H1 (cell line): ENCODE data around the gene C5orf46. TPM values are rescaled to one million over a fixed set of nuclear protein-coding genes. Genes with fewer than 3 reads are reported as not detected.

Experiments used
- CTCF ChIA-PET: fragments of 300-600 bp; sonication (Branson Sonifier 250); formaldehyde crosslinking; loops from one replicate; lab custom pipeline; 2021; ENCODE audit not compliant: partially characterized antibody; lab: Charles Lee
- POLR2A ChIA-PET: fragments of 300-600 bp; sonication (Branson Sonifier 250); formaldehyde crosslinking; loops from one replicate; lab custom pipeline; 2021; ENCODE audit warnings: inconsistent platforms; ENCODE audit not compliant: partially characterized antibody; lab: Charles Lee
- DNase-seq, 2 experiments: peaks; one replicate each; pipeline versions ENCODE4 v3.0.0 to v3.0.0-alpha.2; 2010 to 2022; ENCODE audit warnings: low spot score in 2 of 2, low read depth in 1 of 2, mixed read lengths in 1 of 2
- FAIRE-seq: peaks from 2 replicates; lab custom pipeline; 2011; peaks lifted over from hg19 to GRCh38; lab: Jason Lieb, UNC
- H2AFZ ChIP-seq: 2 replicates; pipeline ENCODE4 v1.8.1; 2012; ENCODE audit warnings: low read length, inconsistent platforms
- H2AK5ac ChIP-seq: 2 replicates; pipeline ENCODE4 v1.6.1; 2013; ENCODE audit warnings: low read depth, low read length
- H2BK120ac ChIP-seq: replicated peaks from 2 replicates; pipeline ENCODE3; 2013; ENCODE audit warnings: low read depth, low read length, inconsistent platforms
- H2BK12ac ChIP-seq: 2 replicates; pipeline ENCODE4 v1.6.1; 2013; ENCODE audit warnings: low read depth, low read length
- H2BK15ac ChIP-seq: 2 replicates; pipeline ENCODE4 v1.6.1; 2013; ENCODE audit warnings: low read length
- H2BK20ac ChIP-seq: 2 replicates; pipeline ENCODE4 v1.6.1; 2013; ENCODE audit warnings: low read length
- H2BK5ac ChIP-seq: 2 replicates; pipeline ENCODE4 v1.6.1; 2013; ENCODE audit warnings: low read depth, low read length
- H3K14ac ChIP-seq: 2 replicates; pipeline ENCODE4 v1.6.1; 2013; ENCODE audit warnings: inconsistent platforms; ENCODE audit not compliant: insufficient read length
- H3K18ac ChIP-seq: 2 replicates; pipeline ENCODE4 v1.6.1; 2013; ENCODE audit warnings: low read length; ENCODE audit errors: extremely low read depth
- H3K23ac ChIP-seq: 2 replicates; pipeline ENCODE4 v1.6.1; 2013; ENCODE audit warnings: inconsistent platforms; ENCODE audit not compliant: insufficient read length
- H3K23me2 ChIP-seq: 2 replicates; pipeline ENCODE4 v1.6.1; 2013; ENCODE audit warnings: low read depth, low read length
- H3K27ac ChIP-seq: 2 replicates; pipeline ENCODE4 v1.6.1; 2011; ENCODE audit warnings: low read depth, low read length, inconsistent platforms
- H3K27me3 ChIP-seq, 4 experiments: replicated peaks in 1 of 4; 1 replicate in 1 of 4; 2 replicates in 3 of 4; pipeline versions ENCODE4 v1.6.1 to v1.8.1; 2011 to 2013; ENCODE audit warnings: low read length in 3 of 4, mild to moderate bottlenecking in 3 of 4, inconsistent platforms in 2 of 4, mixed read lengths in 2 of 4, moderate library complexity in 1 of 4; ENCODE audit not compliant: control insufficient read depth in 3 of 4, insufficient read depth in 3 of 4; ENCODE audit errors: extremely low read depth in 1 of 4
- H3K36me3 ChIP-seq, 4 experiments: 2 replicates each; pipeline versions ENCODE4 v1.6.1 to v1.8.1; 2011 to 2013; ENCODE audit warnings: mild to moderate bottlenecking in 4 of 4, low read length in 3 of 4, moderate library complexity in 2 of 4, control low read depth in 1 of 4, inconsistent platforms in 1 of 4; ENCODE audit not compliant: insufficient read depth in 4 of 4, control insufficient read depth in 2 of 4
- H3K4ac ChIP-seq: replicated peaks from 2 replicates; pipeline ENCODE3; 2013; ENCODE audit warnings: low read length, low read depth, mixed read lengths, inconsistent platforms; ENCODE audit not compliant: insufficient read length
- H3K4me1 ChIP-seq, 4 experiments: replicated peaks in 1 of 4; 1 replicate in 1 of 4; 2 replicates in 3 of 4; pipeline versions ENCODE4 v1.6.1 to v1.8.1; 2011 to 2013; ENCODE audit warnings: low read length in 3 of 4, inconsistent platforms in 2 of 4, mixed read lengths in 1 of 4; ENCODE audit not compliant: insufficient read depth in 4 of 4, control insufficient read depth in 3 of 4
- H3K4me2 ChIP-seq, 2 experiments: 2 replicates each; pipeline versions ENCODE4 v1.6.1 to v1.8.1; 2011 to 2013; ENCODE audit warnings: low read depth in 2 of 2, low read length in 2 of 2, control low read depth in 1 of 2, inconsistent platforms in 1 of 2, mild to moderate bottlenecking in 1 of 2; ENCODE audit not compliant: insufficient read depth in 1 of 2
- H3K4me3 ChIP-seq, 4 experiments: fragments of 200-600, 300-600 bp in 1 of 4; sonication (generic), shearing (Covaris generic), sonication (Bioruptor Twin) in 1 of 4; 2 replicates each; pipeline versions ENCODE4 v1.5.1 to v1.8.1; 2011 to 2016; ENCODE audit warnings: low read length in 4 of 4, low read depth in 3 of 4, control low read depth in 2 of 4, inconsistent platforms in 2 of 4, mild to moderate bottlenecking in 2 of 4, mixed read lengths in 1 of 4, moderate library complexity in 1 of 4; ENCODE audit not compliant: insufficient read depth in 2 of 4; ENCODE audit errors: extremely low read depth in 1 of 4
- H3K56ac ChIP-seq: replicated peaks from 2 replicates; pipeline ENCODE3; 2013; ENCODE audit warnings: low read depth, mild to moderate bottlenecking, mixed read lengths, low read length, inconsistent platforms; ENCODE audit not compliant: insufficient read length
- H3K79me1 ChIP-seq: 2 replicates; pipeline ENCODE4 v1.6.1; 2013; ENCODE audit warnings: low read depth, low read length, control low read depth
- H3K79me2 ChIP-seq, 2 experiments: 2 replicates each; pipeline versions ENCODE4 v1.6.1 to v1.8.1; 2012 to 2013; ENCODE audit warnings: low read length in 2 of 2, mild to moderate bottlenecking in 2 of 2, inconsistent platforms in 1 of 2; ENCODE audit not compliant: insufficient read depth in 2 of 2, control insufficient read depth in 1 of 2
- H3K9ac ChIP-seq, 4 experiments: replicated peaks in 1 of 4; 1 replicate in 1 of 4; 2 replicates in 3 of 4; pipeline versions ENCODE4 v1.6.1 to v1.8.1; 2011 to 2013; ENCODE audit warnings: low read depth in 3 of 4, low read length in 3 of 4, control low read depth in 2 of 4, mild to moderate bottlenecking in 2 of 4, moderate library complexity in 2 of 4, inconsistent platforms in 1 of 4; ENCODE audit errors: extremely low read depth in 1 of 4
- H3K9me3 ChIP-seq, 2 experiments: 2 replicates each; pipeline versions ENCODE4 v1.6.1 to v1.8.1; 2012 to 2013; ENCODE audit warnings: mild to moderate bottlenecking in 2 of 2, moderate library complexity in 2 of 2, control low read depth in 1 of 2, inconsistent platforms in 1 of 2, low read depth in 1 of 2, low read length in 1 of 2, mixed read lengths in 1 of 2; ENCODE audit not compliant: insufficient read depth in 2 of 2
- H4K20me1 ChIP-seq, 2 experiments: replicated peaks in 1 of 2; 2 replicates each; pipeline versions ENCODE3 to v1.8.1; 2011 to 2013; ENCODE audit warnings: inconsistent platforms in 2 of 2, low read length in 2 of 2, mild to moderate bottlenecking in 1 of 2; ENCODE audit not compliant: insufficient read depth in 2 of 2, control insufficient read depth in 1 of 2
- H4K5ac ChIP-seq: 2 replicates; pipeline ENCODE4 v1.6.1; 2013; ENCODE audit warnings: low read length, low read depth, mixed read lengths, inconsistent platforms; ENCODE audit not compliant: insufficient read length
- H4K8ac ChIP-seq: 2 replicates; pipeline ENCODE4 v1.8.0; 2013; ENCODE audit warnings: mild to moderate bottlenecking, moderate library complexity, low read length, inconsistent platforms; ENCODE audit not compliant: insufficient read depth; ENCODE audit errors: extremely low read depth
- H4K91ac ChIP-seq: replicated peaks from 2 replicates; pipeline ENCODE3; 2013; ENCODE audit warnings: low read length, mixed read lengths, inconsistent platforms; ENCODE audit not compliant: insufficient read length
- CTBP2 ChIP-seq: IDR thresholded peaks from 2 replicates; pipeline ENCODE4 v1.7.0; 2011; ENCODE audit warnings: borderline replicate concordance, mild to moderate bottlenecking, moderate library complexity, mixed read lengths, low read length; ENCODE audit not compliant: insufficient read depth, insufficient read length
- WGBS, 2 experiments: shearing (Covaris generic) in 1 of 2; methylation state at CpG; one replicate each; pipeline versions ENCODE4 v1.1.6 to v1.1.7; 2013 to 2015; ENCODE audit warnings: low lambda C conversion rate in 2 of 2, mixed read lengths in 2 of 2, inconsistent platforms in 1 of 2, low coverage in 1 of 2, missing lambda C conversion rate in 1 of 2; ENCODE audit not compliant: insufficient replicate concordance in 2 of 2, insufficient coverage in 1 of 2, insufficient read length in 1 of 2; ENCODE audit errors: extremely low coverage in 1 of 2, missing lambda C conversion rate in 1 of 2; 5-methylcytosine and 5-hydroxymethylcytosine counted together
- polyA plus RNA-seq, 7 experiments: library from polyadenylated mRNA; depleted of rRNA in 3 of 7; stranded (reverse) in 5 of 7; unstranded in 2 of 7; fragments of >200 nt in 5 of 7; fragments of 200-250 nt in 2 of 7; gene quantifications; 1 replicate in 5 of 7; 2 replicates in 1 of 7; 4 replicates in 1 of 7; pipeline versions ENCODE4 v1.2.1 to v1.2.3, GENCODE V29; 2011 to 2013; ENCODE audit warnings: missing spikeins in 2 of 7, mixed read lengths in 2 of 7
- total RNA-seq: library from RNA; stranded (reverse); fragmentation: NEBNext Ultra II Directional; extraction: Animal tissue kit (Norgen Biotek cat#: 25700); gene quantifications from 2 replicates; pipeline ENCODE4 v1.2.1, GENCODE V29; 2021

The C5orf46 gene
- total and polyA plus RNA-seq, 2 of the 8 experiments (the other 6 are each of a cell fraction or from before 2014, with no cell fraction given) = not detected

DNA sequence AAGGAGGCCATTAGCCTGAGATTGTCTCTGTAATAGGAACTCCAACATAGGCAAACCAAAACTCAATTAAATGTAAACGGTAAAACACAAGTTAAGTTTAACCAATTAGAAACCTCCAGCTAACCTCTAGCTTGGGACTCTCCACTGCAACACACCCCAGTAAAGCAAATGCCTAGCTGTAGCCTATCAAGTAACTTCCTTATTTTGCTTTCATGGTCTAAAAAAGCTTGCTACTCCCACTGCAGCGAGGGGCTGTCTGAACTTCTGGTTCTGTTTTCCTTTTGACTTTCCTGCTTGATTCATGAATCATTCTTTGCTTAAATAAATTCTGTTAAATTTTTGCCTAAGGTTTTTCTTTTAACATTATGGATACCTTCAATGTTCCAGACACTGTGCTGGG, 24.4 kb upstream of the C5orf46 start:
- H3K79me1 ChIP-seq = no peaks in the 10 kb centered on the region
- FAIRE-seq (no peak), DNase-seq (no peak)
- H3K36me3 ChIP-seq = no peaks in the 10 kb centered on the region
- no peak for TF ChIP-seq CTBP2
- no peaks in the 10 kb centered on the region for H3K9me3 ChIP-seq
- no peak overlapping the region for H3K27ac ChIP-seq
- CTCF ChIA-PET = interaction anchor here (1.0 to 10.7 kb wide), 4 partner anchors 19 to 74 kb away, joined by 4 to 163 read pairs (median 65); partner anchors contain the start of gene SCGB3A2
- no peak overlapping the region for H2BK15ac ChIP-seq
- no peak overlapping the region for H3K14ac ChIP-seq
- no peaks in the 10 kb centered on the region for H3K27me3 ChIP-seq
- no peak overlapping the region for H3K9ac ChIP-seq
- H3K4me2 ChIP-seq = no peak overlapping the region
- H2BK5ac ChIP-seq = no peak overlapping the region
- H3K56ac ChIP-seq = no peak overlapping the region
- no peak overlapping the region for H4K8ac ChIP-seq
- no peak overlapping the region for H3K18ac ChIP-seq
- no peak overlapping the region for H3K4me3 ChIP-seq
- H2AK5ac ChIP-seq = no peak overlapping the region
- H2AFZ ChIP-seq = no peak overlapping the region
- WGBS, 2 experiments = 73% methylated on average over 2 of the region's 2 CpGs; no CpG with 5 or more reads in 1 of the 2 experiments
- H3K23ac ChIP-seq = no peak overlapping the region
- POLR2A ChIA-PET = interaction anchor here (1.1 to 17.1 kb wide), 4 partner anchors 32 to 75 kb away, joined by 3 to 249 read pairs (median 4); no protein-coding TSS in a partner anchor
- no peak overlapping the region for H2BK120ac ChIP-seq
- peak overlapping the region; percentile 57 for H4K91ac ChIP-seq
- no peak overlapping the region for H3K4ac ChIP-seq
- no peak overlapping the region for H2BK20ac ChIP-seq
- H3K79me2 ChIP-seq = no peaks in the 10 kb centered on the region
- H2BK12ac ChIP-seq = no peak overlapping the region
- H4K20me1 ChIP-seq = no peaks in the 10 kb centered on the region
- no peaks in the 10 kb centered on the region for H3K4me1 ChIP-seq
- H3K23me2 ChIP-seq = no peaks in the 10 kb centered on the region
- H4K5ac ChIP-seq = no peak overlapping the region
